Suprapubic skin (tissue), 4 donors: ENCODE data around the gene DRAP1.
A peak's percentile ranks its signal among the peaks of the same experiment; 100 is the strongest.

Experiments
- CTCF ChIP-seq, 2 donors: fragments of 200-600 bp in 1 of 2; fragments of 450-650 bp in 1 of 2; sonication (generic) in 1 of 2; IDR thresholded peaks; one replicate each; pipeline ENCODE4 v1.5.1; 2016 to 2019; ENCODE audit warnings: antibody characterized with exemption in 2 of 2, mild to moderate bottlenecking in 1 of 2, moderate library complexity in 1 of 2
- POLR2A ChIP-seq, 2 donors: fragments of 450-650 bp; IDR thresholded peaks; one replicate each; pipeline ENCODE4 v1.6.1; 2017; ENCODE audit warnings: antibody characterized with exemption in 2 of 2, mild to moderate bottlenecking in 2 of 2, moderate library complexity in 2 of 2
- POLR2AphosphoS5 ChIP-seq, 3 donors: sonication (generic); formaldehyde crosslinking; IDR thresholded peaks; one replicate each; pipeline ENCODE4 v1.6.1; 2017; ENCODE audit warnings: antibody characterized with exemption in 3 of 3

- TF ChIP-seq CTCF (IDR thresholded peaks at IDR 0.05) (no peak), POLR2A (IDR thresholded peaks at IDR 0.05) (peak in 1 of 2 donors; percentile 45), POLR2AphosphoS5 (IDR thresholded peaks at IDR 0.05) (peak in 1 of 3 donors; percentile 38)
Observed at GRCh38 chr11:65873318-65874156, 45.7 kb upstream of the DRAP1 start.
